GM18526 (cell line): ENCODE data around the gene IPP.

Experiments used
- POLR2A ChIP-seq: IDR thresholded peaks from 3 replicates; pipeline ENCODE4 v1.6.1; 2011; ENCODE audit not compliant: insufficient read length; ENCODE audit errors: extremely low read depth

IPP gene

DNA sequence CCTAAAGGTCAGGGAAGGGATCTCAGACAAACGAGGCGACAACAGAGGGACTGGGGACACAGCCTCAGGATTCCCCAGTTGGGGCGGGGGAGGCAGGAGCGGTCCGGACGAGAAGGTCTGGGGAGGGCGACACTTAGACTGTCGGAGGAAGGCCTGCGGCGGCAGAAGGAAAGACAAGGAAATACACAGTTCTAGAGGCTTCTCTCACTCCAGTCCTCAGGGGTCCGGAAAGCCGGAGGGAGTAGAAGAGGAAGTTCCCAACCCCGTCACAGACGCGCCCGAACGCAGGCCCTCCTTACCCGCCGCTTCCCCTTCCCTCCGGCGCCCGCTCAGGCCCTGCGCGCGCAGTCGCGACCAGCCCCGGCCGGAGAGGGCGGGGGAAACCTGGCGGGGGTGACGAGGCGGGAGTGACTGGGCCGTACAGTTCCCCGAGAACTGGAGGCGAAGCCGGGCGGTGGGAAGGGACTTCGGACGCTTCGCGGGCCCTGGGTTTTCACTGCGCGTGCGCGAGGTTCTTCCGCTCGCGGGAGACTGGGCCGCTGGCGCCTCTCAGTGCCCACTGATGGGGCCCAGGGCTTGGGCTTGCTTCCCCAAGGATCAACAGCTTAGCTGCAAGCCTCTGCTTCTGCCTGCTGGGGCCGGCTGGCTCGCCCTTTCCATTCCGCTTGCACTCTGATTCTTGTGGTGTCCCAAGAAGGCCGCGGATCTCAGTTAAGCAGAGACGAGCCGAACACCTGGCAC lies at the start of gene IPP:
IPP (minus strand) TSS at position 356 of the 741 bp plus-strand sequence. CDS start 4,242 bp downstream, outside the sequence.
- TF ChIP-seq POLR2A = peak; percentile 87

DNA sequence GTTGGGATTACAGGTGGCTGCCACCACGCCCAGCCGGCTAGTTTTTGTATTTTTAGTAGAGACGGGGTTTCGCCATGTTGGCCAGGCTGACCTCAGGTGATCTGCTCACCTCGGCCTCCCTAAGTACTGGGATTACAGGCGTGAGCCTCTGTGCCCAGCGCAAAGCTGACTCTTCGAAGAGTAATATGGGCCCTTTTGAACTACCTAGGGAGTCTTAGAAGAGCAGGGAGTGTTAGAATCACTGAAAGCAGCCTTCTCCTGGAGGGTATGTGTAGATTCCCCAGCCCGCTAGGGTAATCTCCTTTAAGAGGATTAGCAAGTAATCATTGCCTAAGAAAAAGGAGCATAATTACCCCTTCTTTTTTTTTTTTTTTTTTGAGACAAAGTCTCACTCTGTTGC lies 46.5 kb upstream of the IPP start:
- no peak for TF ChIP-seq POLR2A

DNA sequence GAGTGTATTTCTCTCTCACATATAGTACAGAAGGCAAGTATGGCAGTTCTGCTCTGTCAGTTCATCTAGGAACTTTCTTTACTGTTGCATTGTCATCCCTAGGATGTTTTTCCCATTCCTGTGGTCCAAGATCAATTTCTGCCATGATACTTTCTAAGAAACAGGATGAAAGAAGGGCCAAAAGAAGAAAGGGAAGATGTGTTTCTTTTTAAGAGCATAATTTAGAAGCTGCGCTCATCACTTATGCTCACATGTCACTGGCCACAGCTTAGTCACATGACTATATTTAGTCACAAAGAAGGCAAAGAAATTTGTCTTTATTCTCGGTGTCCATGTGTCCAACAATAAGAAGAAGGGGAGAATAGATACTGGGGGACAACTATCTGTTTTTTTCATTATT lies 45.9 kb upstream of the IPP start:
- no peak for TF ChIP-seq POLR2A

- no peak for TF ChIP-seq POLR2A
These were observed 43.6 kb upstream of the IPP start for GRCh38 chr1:45793942-45794604.

GRCh38 chr1:45792744-45793143 lies 42.3 kb upstream of the IPP start:
- TF ChIP-seq POLR2A = no peak

DNA sequence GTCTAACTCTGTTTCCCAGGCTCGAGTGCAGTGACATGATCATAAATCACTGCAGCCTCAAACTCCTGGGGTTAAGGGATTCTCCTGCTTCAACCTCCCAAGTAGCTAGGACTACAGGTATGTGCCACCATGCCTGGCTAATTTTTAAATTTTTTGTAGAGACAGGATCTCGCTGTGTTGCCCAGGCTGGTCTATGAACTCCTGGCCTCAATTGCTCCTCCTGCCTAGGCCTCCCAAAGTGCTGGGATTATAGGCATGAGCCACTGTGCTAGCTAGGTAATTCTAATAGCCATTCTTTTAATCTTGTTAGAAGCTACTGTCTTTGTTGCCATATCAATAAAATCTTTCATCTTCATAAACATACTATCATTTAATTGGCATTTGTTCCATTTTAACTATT lies 39.1 kb upstream of the IPP start:
- no peak for TF ChIP-seq POLR2A

GRCh38 chr1:45787905-45788304 lies 37.5 kb upstream of the IPP start:
- TF ChIP-seq POLR2A = no peak

- TF ChIP-seq POLR2A = no peak
These were observed 35.1 kb upstream of the IPP start for GRCh38 chr1:45785583-45785982.

DNA sequence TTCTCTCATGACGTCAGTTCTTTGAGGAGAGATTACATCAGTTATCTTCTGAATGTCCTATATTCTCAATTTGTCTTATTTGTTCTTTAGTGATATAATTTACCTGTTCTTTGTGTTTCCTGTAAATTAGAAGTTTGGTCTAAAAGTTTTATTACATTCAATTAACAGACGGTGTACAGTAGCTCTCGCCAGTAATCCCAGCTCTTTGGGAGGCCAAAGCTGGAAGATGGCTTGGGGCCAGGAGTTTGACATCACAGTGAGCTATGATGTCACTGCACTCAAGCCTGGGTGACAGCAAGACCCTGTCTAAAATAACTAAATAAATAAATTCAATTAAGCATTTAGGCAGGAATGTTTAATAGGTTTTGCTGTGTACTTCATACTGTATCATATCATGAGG lies 25.3 kb upstream of the IPP start:
- TF ChIP-seq POLR2A = no peak

DNA sequence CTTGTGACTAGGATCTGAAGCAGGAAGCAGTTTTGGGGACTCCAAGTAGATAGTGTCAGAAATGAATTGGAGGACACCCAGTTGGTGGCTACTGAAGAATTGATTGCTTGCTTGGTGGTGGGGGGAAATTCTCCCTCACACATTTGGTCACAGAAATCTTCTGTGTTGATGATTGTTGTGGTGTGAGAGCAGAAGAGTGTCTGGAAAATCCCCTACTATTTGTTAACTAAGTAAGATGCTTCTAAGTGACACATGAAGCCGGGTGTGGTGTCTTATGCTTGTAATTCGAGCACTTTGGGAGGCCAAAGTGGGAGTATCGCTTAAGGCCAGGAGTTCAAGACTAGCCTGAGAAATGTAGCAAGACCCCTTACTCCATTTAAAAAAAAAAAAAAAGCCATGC lies 22.5 kb upstream of the IPP start:
- TF ChIP-seq POLR2A = no peak

DNA sequence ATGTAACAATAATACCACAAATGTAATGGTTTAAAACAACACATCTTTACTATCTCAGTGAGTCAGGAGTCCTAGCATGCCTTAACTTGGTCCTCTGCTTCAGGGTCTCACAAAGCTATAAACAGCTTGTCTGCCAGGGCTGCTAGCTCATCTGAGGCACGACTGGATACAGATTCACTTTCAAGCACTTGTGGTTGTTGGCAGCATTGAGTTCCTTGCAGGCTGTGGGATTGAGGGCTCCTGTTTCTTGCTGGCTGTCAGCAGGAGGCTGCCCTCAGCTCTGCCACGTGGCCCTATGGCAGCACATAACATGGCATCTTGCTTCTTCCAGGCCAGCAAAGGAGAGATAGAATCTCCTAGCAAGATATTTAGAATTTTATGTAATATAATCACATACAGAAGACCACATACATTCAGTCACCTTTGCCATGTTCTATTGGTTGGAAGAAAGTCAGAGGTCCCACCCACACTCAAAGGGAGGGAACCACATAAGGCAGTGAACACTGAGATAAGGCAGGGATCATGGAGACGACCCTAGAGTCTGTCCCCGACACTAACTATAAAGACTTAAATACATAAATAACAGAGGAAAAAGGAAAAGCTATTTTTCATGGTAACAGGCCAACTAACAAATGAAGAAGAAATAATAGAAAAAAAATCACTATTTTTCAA lies 18.9 kb upstream of the IPP start:
- no peak for TF ChIP-seq POLR2A

DNA sequence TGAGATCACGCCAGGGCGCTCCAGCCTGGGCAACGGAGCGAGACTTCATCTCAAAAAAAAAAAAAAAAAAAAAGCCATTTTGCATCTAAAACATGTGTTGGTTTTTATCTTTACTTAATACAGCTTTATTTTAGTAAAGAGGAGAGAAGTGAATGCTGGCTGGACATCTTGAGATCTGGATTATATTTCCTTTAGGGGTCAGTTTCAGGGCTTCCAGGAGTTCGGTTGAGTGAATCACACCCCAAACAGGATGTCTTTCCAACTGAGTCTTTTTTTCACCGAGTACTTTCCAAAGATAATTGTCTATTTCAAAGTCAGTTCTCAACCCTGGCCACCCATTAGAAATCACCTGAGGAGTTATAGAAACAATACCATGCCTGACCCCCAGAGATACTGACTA lies 16.6 kb upstream of the IPP start:
- no peak for TF ChIP-seq POLR2A

DNA sequence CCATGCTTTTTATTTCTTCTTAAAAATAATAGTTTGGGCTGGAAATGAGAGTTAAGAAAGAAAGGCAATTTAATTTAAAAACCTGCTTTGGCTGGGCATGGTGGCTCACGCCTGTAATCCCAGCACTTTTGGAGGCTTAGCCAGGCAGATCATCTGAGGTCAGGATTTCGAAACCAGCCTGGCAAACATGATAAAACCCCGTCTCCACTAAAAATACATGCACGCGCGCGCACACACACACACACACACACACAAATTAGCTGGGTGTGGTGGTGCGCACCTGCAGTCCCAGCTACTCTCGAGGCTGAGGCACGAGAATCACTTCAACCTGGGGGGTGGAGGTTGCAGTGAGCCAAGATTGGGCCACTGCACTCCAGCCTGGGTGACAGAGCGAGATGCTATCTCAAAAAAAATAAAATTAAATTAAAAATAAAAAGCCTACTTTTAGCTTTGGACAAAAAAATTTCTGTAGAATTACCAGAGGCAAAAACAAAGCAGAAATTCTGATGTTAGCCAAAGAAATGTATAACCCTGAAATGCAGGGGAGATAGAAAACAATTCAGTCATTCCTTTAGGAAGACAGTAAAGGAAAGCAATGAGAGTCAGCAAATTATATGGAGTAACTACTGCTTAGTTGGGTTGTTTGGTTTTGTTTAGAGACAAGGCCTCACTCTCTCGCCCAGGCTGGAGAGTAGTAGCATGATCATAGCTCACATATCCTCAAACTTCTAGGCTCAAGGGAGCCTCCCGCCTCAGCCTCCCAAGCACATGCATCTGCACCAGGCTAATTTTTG lies 15.7 kb upstream of the IPP start:
- no peak for TF ChIP-seq POLR2A

GRCh38 chr1:45762291-45762690 lies 11.8 kb upstream of the IPP start:
- TF ChIP-seq POLR2A = no peak

DNA sequence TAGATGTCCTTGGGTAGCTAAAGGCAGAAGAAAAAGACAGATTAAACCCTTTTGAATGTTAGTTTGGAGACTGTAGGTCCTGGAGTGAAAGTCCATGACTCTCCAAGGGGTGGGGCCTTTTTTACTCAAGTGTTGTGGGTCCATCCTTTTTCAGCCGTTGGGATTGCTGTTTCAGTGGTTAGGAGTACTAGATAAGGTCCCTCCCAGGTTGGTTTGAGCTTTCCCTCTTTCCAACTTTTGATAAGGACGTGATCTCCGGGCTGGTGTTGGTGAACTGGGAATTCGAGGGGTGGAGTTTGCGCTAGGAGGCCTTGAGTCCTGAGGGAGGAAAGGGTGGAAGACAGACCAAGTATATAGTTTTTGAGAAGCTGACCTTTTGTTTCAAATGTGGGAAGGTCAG lies 5.2 kb upstream of the IPP start:
- TF ChIP-seq POLR2A = no peak
